Skeletal muscle tissue (tissue), 4 donors: ENCODE data around the gene RALGPS1. TPM values are rescaled to one million over a fixed set of nuclear protein-coding genes. Genes with fewer than 3 reads are reported as not detected.

Experiments used
- H3K27ac ChIP-seq: one replicate; pipeline ENCODE4 v1.7.0; 2013; ENCODE audit warnings: mild to moderate bottlenecking, low read depth, low read length, inconsistent platforms
- H3K27me3 ChIP-seq, 3 donors: one replicate each; pipeline ENCODE4 v1.7.0; 2013; ENCODE audit warnings: low read length in 3 of 3; ENCODE audit not compliant: control insufficient read depth in 3 of 3, insufficient read depth in 3 of 3
- H3K36me3 ChIP-seq, 3 donors: one replicate each; pipeline ENCODE4 v1.7.0; 2013; ENCODE audit warnings: low read length in 3 of 3; ENCODE audit not compliant: control insufficient read depth in 3 of 3, insufficient read depth in 3 of 3
- H3K4me1 ChIP-seq, 3 donors: one replicate each; pipeline ENCODE4 v1.7.0; 2013; ENCODE audit warnings: low read length in 3 of 3, mild to moderate bottlenecking in 3 of 3; ENCODE audit not compliant: control insufficient read depth in 3 of 3, insufficient read depth in 3 of 3
- H3K4me3 ChIP-seq, 3 donors: one replicate each; pipeline ENCODE4 v1.7.0; 2013; ENCODE audit warnings: low read length in 3 of 3
- H3K9ac ChIP-seq, 3 donors: one replicate each; pipeline ENCODE4 v1.7.0; 2013; ENCODE audit warnings: low read length in 3 of 3, mild to moderate bottlenecking in 3 of 3, moderate library complexity in 2 of 3, low read depth in 1 of 3
- H3K9me3 ChIP-seq, 3 donors: one replicate each; pipeline ENCODE4 v1.7.0; 2013; ENCODE audit warnings: low read length in 3 of 3; ENCODE audit not compliant: control insufficient read depth in 3 of 3
- total RNA-seq: library from RNA; depleted of rRNA; stranded (reverse); fragments of >200 nt; gene quantifications from one replicate; pipeline ENCODE4 v1.2.3, GENCODE V29; 2014
- donor health status: Osteomylitis.

Gene RALGPS1
- total RNA-seq, 1 donor from 2014 or later: 9.4 TPM

GRCh38 chr9:127087836-127088235 is 173.3 kb downstream of the RALGPS1 start:
- no peaks in the 10 kb centered on the region for H3K27me3 ChIP-seq
- no peaks in the 10 kb centered on the region for H3K9me3 ChIP-seq
- H3K27ac ChIP-seq: no peak overlapping the region
- H3K9ac ChIP-seq: no peak overlapping the region
- peaks cover 41 to 45% (median 41%) of the 10 kb centered on the region in 3 donors for H3K36me3 ChIP-seq
- H3K4me3 ChIP-seq: no peak overlapping the region
- peaks cover 10 to 20% (median 17%) of the 10 kb centered on the region in 3 donors for H3K4me1 ChIP-seq

GRCh38 chr9:127088724-127089615 is 174.4 kb downstream of the RALGPS1 start:
- H3K27ac ChIP-seq: no peak overlapping the region

GRCh38 chr9:127089631-127090081 is 175.1 kb downstream of the RALGPS1 start:
- peak overlapping the region; percentile 15 for H3K27ac ChIP-seq
- no peak overlapping the region for H3K9ac ChIP-seq
- no peak overlapping the region for H3K4me3 ChIP-seq
- H3K4me1 ChIP-seq: peaks cover 0 to 9% (median 6%) of the 10 kb centered on the region in 3 donors
- no peaks in the 10 kb centered on the region for H3K9me3 ChIP-seq
- peaks cover 49 to 56% (median 51%) of the 10 kb centered on the region in 3 donors for H3K36me3 ChIP-seq
- H3K27me3 ChIP-seq: no peaks in the 10 kb centered on the region

More at GRCh38 chr9:127088724-127089615, 174.4 kb downstream of the RALGPS1 start:
- Histone ChIP-seq H3K27me3 (no peaks in the 10 kb centered on the region), H3K9ac (no peak overlapping the region), H3K4me1 (peaks cover 0 to 10% (median 7%) of the 10 kb centered on the region in 3 donors), H3K36me3 (peaks cover 49 to 53% (median 51%) of the 10 kb centered on the region in 3 donors), H3K4me3 (no peak overlapping the region), H3K9me3 (no peaks in the 10 kb centered on the region)

GRCh38 chr9:127090341-127090985 is 175.9 kb downstream of the RALGPS1 start:
- Histone ChIP-seq H3K4me1 (peaks cover 0 to 9% (median 6%) of the 10 kb centered on the region in 3 donors), H3K9ac (peak overlapping the region in 1 of 3 donors; percentile 9), H3K4me3 (no peak overlapping the region), H3K27ac (peak overlapping the region; percentile 15), H3K9me3 (no peaks in the 10 kb centered on the region), H3K27me3 (no peaks in the 10 kb centered on the region), H3K36me3 (peaks cover 49 to 56% (median 51%) of the 10 kb centered on the region in 3 donors)

GRCh38 chr9:127091526-127091925 is 176.9 kb downstream of the RALGPS1 start:
- Histone ChIP-seq H3K9ac (no peak overlapping the region), H3K36me3 (peaks cover 51 to 56% (median 54%) of the 10 kb centered on the region in 3 donors), H3K27ac (no peak overlapping the region), H3K4me3 (no peak overlapping the region), H3K9me3 (no peaks in the 10 kb centered on the region), H3K27me3 (no peaks in the 10 kb centered on the region), H3K4me1 (peaks cover 0 to 11% (median 8%) of the 10 kb centered on the region in 3 donors)

GRCh38 chr9:127092041-127092608 is 177.5 kb downstream of the RALGPS1 start:
- no peak overlapping the region for H3K9ac ChIP-seq
- no peak overlapping the region for H3K4me3 ChIP-seq
- H3K27ac ChIP-seq: no peak overlapping the region
- no peaks in the 10 kb centered on the region for H3K27me3 ChIP-seq
- peaks cover 51 to 55% (median 54%) of the 10 kb centered on the region in 3 donors for H3K36me3 ChIP-seq
- no peaks in the 10 kb centered on the region for H3K9me3 ChIP-seq
- H3K4me1 ChIP-seq: peaks cover 0 to 11% (median 8%) of the 10 kb centered on the region in 3 donors

GRCh38 chr9:127093319-127094020 is 178.9 kb downstream of the RALGPS1 start:
- Histone ChIP-seq H3K27ac (no peak overlapping the region), H3K27me3 (no peaks in the 10 kb centered on the region), H3K4me3 (no peak overlapping the region), H3K36me3 (peaks cover 40 to 51% (median 44%) of the 10 kb centered on the region in 3 donors), H3K9ac (no peak overlapping the region), H3K4me1 (peaks cover 0 to 11% (median 8%) of the 10 kb centered on the region in 3 donors), H3K9me3 (no peaks in the 10 kb centered on the region)

GRCh38 chr9:127095411-127095810 is 180.8 kb downstream of the RALGPS1 start:
- peak overlapping the region; percentile 12 for H3K27ac ChIP-seq

GRCh38 chr9:127096208-127096607 is 181.6 kb downstream of the RALGPS1 start:
- Histone ChIP-seq H3K27me3 (no peaks in the 10 kb centered on the region), H3K36me3 (peaks cover 22 to 43% (median 39%) of the 10 kb centered on the region in 3 donors), H3K9ac (no peak overlapping the region), H3K4me1 (peaks cover 6 to 14% (median 8%) of the 10 kb centered on the region in 3 donors), H3K27ac (peak overlapping the region; percentile 12), H3K9me3 (no peaks in the 10 kb centered on the region), H3K4me3 (no peak overlapping the region)

More at GRCh38 chr9:127095411-127095810, 180.8 kb downstream of the RALGPS1 start:
- no peak overlapping the region for H3K4me3 ChIP-seq
- H3K9ac ChIP-seq: no peak overlapping the region
- H3K27me3 ChIP-seq: no peaks in the 10 kb centered on the region
- peaks cover 3 to 12% (median 8%) of the 10 kb centered on the region in 3 donors for H3K4me1 ChIP-seq
- no peaks in the 10 kb centered on the region for H3K9me3 ChIP-seq
- peaks cover 29 to 42% (median 39%) of the 10 kb centered on the region in 3 donors for H3K36me3 ChIP-seq
